Measurements from ENCODE around the gene CCL27.

- TF ChIP-seq TCF7 (CRISPR knock-in tag; IDR thresholded peaks at IDR 0.05; ENCODE audit: low read depth) (no peak), CTCF (IDR thresholded peaks at IDR 0.05) (no peak), PREB (CRISPR knock-in tag; IDR thresholded peaks at IDR 0.05; ENCODE audit: borderline replicate concordance) (no peak), E2F5 (CRISPR knock-in tag; IDR thresholded peaks at IDR 0.05) (no peak), NR2C2 (CRISPR knock-in tag; IDR thresholded peaks at IDR 0.05) (no peak)
These were observed 26.1 kb upstream of the CCL27 start for GRCh38 chr9:34688329-34689115.
